Stomach (tissue), 4 donors: Measurements from ENCODE around the gene STK35.

Experiments used
- EP300 ChIP-seq: sonication (generic); formaldehyde crosslinking; IDR thresholded peaks from one replicate; pipeline ENCODE4 v1.6.1; 2017; ENCODE audit warnings: antibody characterized with exemption
- POLR2A ChIP-seq, 4 donors: fragments of 450-650 bp; IDR thresholded peaks; one replicate each; pipeline ENCODE4 v1.6.1; 2016; ENCODE audit warnings: antibody characterized with exemption in 4 of 4, control low read depth in 2 of 4, mild to moderate bottlenecking in 1 of 4, moderate library complexity in 1 of 4
- POLR2AphosphoS5 ChIP-seq, 3 donors: sonication (generic); formaldehyde crosslinking; IDR thresholded peaks; one replicate each; pipeline ENCODE4 v1.6.1; 2016; ENCODE audit warnings: antibody characterized with exemption in 3 of 3
- TF ChIP-seq, protein P1 (sequence below), 7 experiments: fragments of 450-650 bp in 4 of 7; fragments of 200-600 bp in 3 of 7; sonication (generic) in 3 of 7; IDR thresholded peaks; one replicate each; pipeline ENCODE4 v1.5.1; 2016 to 2019; ENCODE audit warnings: antibody characterized with exemption in 7 of 7, control low read depth in 2 of 7, mild to moderate bottlenecking in 1 of 7

DNA sequence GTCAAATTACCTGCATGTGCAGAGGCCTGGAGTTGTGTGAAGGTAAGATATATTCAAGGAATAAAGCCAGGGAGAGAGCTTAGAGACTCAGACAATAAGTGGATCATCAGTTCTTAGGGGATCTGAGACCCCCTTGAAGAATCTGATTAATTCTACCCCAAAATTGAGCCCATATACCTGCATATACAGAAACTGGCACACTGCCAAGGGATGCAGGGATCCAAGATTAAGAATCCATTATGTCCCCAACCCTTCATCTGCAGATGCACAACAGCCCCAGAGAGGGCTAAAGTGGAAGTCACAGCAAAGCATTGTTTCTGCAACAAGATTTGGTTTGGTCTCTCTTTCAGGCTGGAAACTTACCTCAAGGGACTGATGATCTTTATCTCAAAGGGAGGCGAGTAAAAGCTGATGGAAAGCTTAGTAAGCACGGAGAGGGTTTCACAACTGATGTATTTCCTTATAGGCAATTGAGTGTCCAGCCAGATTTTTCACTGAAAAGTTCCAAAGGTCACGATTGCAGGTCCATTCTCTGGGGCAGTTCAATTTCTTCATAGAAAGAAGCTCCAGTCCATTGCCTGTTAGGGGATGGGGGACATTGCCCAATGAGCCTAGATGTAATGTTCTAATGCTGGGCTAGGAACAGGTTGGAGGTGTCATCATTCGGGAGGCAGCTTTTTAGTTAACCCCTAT is 20.9 kb upstream of the STK35 start:
- TF ChIP-seq, protein P1, sequence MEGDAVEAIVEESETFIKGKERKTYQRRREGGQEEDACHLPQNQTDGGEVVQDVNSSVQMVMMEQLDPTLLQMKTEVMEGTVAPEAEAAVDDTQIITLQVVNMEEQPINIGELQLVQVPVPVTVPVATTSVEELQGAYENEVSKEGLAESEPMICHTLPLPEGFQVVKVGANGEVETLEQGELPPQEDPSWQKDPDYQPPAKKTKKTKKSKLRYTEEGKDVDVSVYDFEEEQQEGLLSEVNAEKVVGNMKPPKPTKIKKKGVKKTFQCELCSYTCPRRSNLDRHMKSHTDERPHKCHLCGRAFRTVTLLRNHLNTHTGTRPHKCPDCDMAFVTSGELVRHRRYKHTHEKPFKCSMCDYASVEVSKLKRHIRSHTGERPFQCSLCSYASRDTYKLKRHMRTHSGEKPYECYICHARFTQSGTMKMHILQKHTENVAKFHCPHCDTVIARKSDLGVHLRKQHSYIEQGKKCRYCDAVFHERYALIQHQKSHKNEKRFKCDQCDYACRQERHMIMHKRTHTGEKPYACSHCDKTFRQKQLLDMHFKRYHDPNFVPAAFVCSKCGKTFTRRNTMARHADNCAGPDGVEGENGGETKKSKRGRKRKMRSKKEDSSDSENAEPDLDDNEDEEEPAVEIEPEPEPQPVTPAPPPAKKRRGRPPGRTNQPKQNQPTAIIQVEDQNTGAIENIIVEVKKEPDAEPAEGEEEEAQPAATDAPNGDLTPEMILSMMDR (IDR thresholded peaks at IDR 0.05), result no peak
- TF ChIP-seq EP300 (no peak), POLR2A (IDR thresholded peaks at IDR 0.05) (no peak), POLR2AphosphoS5 (IDR thresholded peaks at IDR 0.05) (no peak)
